Keratinocyte (primary cell): Measurements from ENCODE around the gene UBE2E1. TPM values are rescaled to one million over a fixed set of nuclear protein-coding genes. Genes with fewer than 3 reads are reported as not detected.

Source experiments
- DNase-seq: peaks from one replicate; pipeline ENCODE4 v3.0.0-alpha.2; 2011; ENCODE audit warnings: low read depth, missing footprints, low spot score
- FAIRE-seq: peaks from 2 replicates; lab custom pipeline; 2011; peaks lifted over from hg19 to GRCh38; lab: Jason Lieb, UNC
- H2AFZ ChIP-seq: 2 replicates; pipeline ENCODE4 v1.6.0; 2012; ENCODE audit warnings: low read length, control low read depth, inconsistent platforms; ENCODE audit not compliant: control insufficient read depth
- H3K27ac ChIP-seq: 2 replicates; pipeline ENCODE4 v1.5.1; 2011; ENCODE audit warnings: low read length; ENCODE audit not compliant: control insufficient read depth, insufficient read depth
- H3K27me3 ChIP-seq: 3 replicates; pipeline ENCODE4 v1.6.0; 2011; ENCODE audit warnings: low read length; ENCODE audit not compliant: control insufficient read depth, insufficient read depth; ENCODE audit errors: extremely low read depth
- H3K36me3 ChIP-seq, 2 experiments: 2 replicates in 1 of 2; 3 replicates in 1 of 2; pipeline ENCODE4 v1.5.1; 2011; ENCODE audit warnings: low read length in 2 of 2, mild to moderate bottlenecking in 1 of 2; ENCODE audit not compliant: control insufficient read depth in 2 of 2, insufficient read depth in 2 of 2; ENCODE audit errors: extremely low read depth in 1 of 2
- H3K4me1 ChIP-seq: 3 replicates; pipeline ENCODE4 v1.5.1; 2011; ENCODE audit warnings: low read length; ENCODE audit not compliant: control insufficient read depth, insufficient read depth; ENCODE audit errors: extremely low read depth
- H3K4me2 ChIP-seq: 3 replicates; pipeline ENCODE4 v1.6.0; 2011; ENCODE audit warnings: low read depth, low read length; ENCODE audit not compliant: control insufficient read depth, insufficient read depth; ENCODE audit errors: extremely low read depth
- H3K4me3 ChIP-seq, 3 experiments: fragments of 200-600 bp in 1 of 3; sonication (generic) in 1 of 3; 2 replicates in 2 of 3; 3 replicates in 1 of 3; pipeline ENCODE4 v1.5.1; 2011 to 2016; ENCODE audit warnings: low read length in 3 of 3, mild to moderate bottlenecking in 3 of 3, control low read depth in 2 of 3, inconsistent platforms in 1 of 3, low read depth in 1 of 3, mixed read lengths in 1 of 3, mixed run types in 1 of 3, moderate library complexity in 1 of 3; ENCODE audit not compliant: control insufficient read depth in 2 of 3, insufficient read depth in 2 of 3; ENCODE audit errors: extremely low read depth in 1 of 3
- H3K79me2 ChIP-seq: 2 replicates; pipeline ENCODE4 v1.6.0; 2012; ENCODE audit warnings: low read length; ENCODE audit not compliant: control insufficient read depth, insufficient read depth
- H3K9ac ChIP-seq: 3 replicates; pipeline ENCODE4 v1.6.0; 2011; ENCODE audit warnings: low read length; ENCODE audit not compliant: control insufficient read depth, insufficient read depth; ENCODE audit errors: extremely low read depth
- H3K9me1 ChIP-seq: 3 replicates; pipeline ENCODE4 v1.6.0; 2011; ENCODE audit warnings: low read length; ENCODE audit not compliant: control insufficient read depth, insufficient read depth; ENCODE audit errors: extremely low read depth
- H3K9me3 ChIP-seq: 2 replicates; pipeline ENCODE4 v1.5.1; 2012; ENCODE audit warnings: low read depth, low read length; ENCODE audit not compliant: control insufficient read depth
- H4K20me1 ChIP-seq: 3 replicates; pipeline ENCODE4 v1.6.0; 2011; ENCODE audit warnings: low read length; ENCODE audit not compliant: control insufficient read depth, insufficient read depth; ENCODE audit errors: extremely low read depth
- CTCF ChIP-seq, 3 experiments: IDR thresholded peaks in 1 of 3; conservative IDR thresholded peaks in 1 of 3; optimal IDR thresholded peaks in 1 of 3; 2 replicates in 2 of 3; 3 replicates in 1 of 3; pipeline versions ENCODE3 to v1.5.1; 2011; ENCODE audit warnings: low read length in 3 of 3, mild to moderate bottlenecking in 3 of 3, moderate library complexity in 2 of 3, control low read depth in 1 of 3, inconsistent platforms in 1 of 3; ENCODE audit not compliant: insufficient read depth in 2 of 3; ENCODE audit errors: extremely low read depth in 1 of 3
- EZH2 ChIP-seq: IDR thresholded peaks from one replicate; pipeline ENCODE4 v1.6.1; 2012; ENCODE audit warnings: inconsistent platforms, mild to moderate bottlenecking, low read length, moderate library complexity
- dilution Hi-C: fragments of 300-500 bp; cut with MboI; formaldehyde crosslinking; loops from one replicate; pipeline ENCODE4 v1.7.0; 2020; ENCODE audit warnings: low sequenced_read_pairs; ENCODE audit not compliant: extremely low pct_ligation_motif_present
- polyA plus RNA-seq, 5 experiments: library from polyadenylated mRNA; depleted of rRNA in 3 of 5; stranded (reverse) in 3 of 5; stranded (forward) in 1 of 5; unstranded in 1 of 5; fragments of >200 nt; gene quantifications; 1 replicate in 1 of 5; 2 replicates in 3 of 5; 3 replicates in 1 of 5; pipeline versions ENCODE4 v1.2.1 to v1.2.3, GENCODE V29; 2011 to 2012; ENCODE audit warnings: missing spikeins in 2 of 5, low read depth in 1 of 5, low replicate concordance in 1 of 5

Gene UBE2E1
- polyA plus RNA-seq, 1 donor (not counting 4 experiments of a cell fraction or from before 2014, with no cell fraction given), result 205 TPM

GRCh38 chr3:23834082-23834870, 28.5 kb downstream of the UBE2E1 start:
- Histone ChIP-seq H2AFZ (no peak overlapping the region), H3K27ac (no peak overlapping the region), H3K9me1 (no peaks in the 10 kb centered on the region), H3K9me3 (no peaks in the 10 kb centered on the region), H4K20me1 (peaks cover 2% of the 10 kb centered on the region), H3K36me3 (peaks cover 0 to 4% of the 10 kb centered on the region in 2 experiments), H3K79me2 (peaks cover 58% of the 10 kb centered on the region), H3K4me2 (no peak overlapping the region), H3K4me3 (no peak overlapping the region), H3K27me3 (no peaks in the 10 kb centered on the region), H3K9ac (no peak overlapping the region), H3K4me1 (peaks cover 15% of the 10 kb centered on the region)
- dilution Hi-C loops, result no loop called here
- no peak for TF ChIP-seq EZH2
- TF ChIP-seq CTCF (optimal IDR thresholded peaks at IDR 0.05 in 1 of 3, IDR thresholded peaks at IDR 0.05 in 1 of 3, conservative IDR thresholded peaks at IDR 0.05 in 1 of 3; ENCODE audit: extremely low read depth in 1 of 3, insufficient read depth in 2 of 3, low read length in 3 of 3), result peak in 1 of 3 experiments; percentile 15
- FAIRE-seq (no peak), DNase-seq (no peak)

- no peak overlapping the region for H3K4me3 ChIP-seq
- H2AFZ ChIP-seq, result no peak overlapping the region
- no peaks in the 10 kb centered on the region for H3K9me3 ChIP-seq
- H3K36me3 ChIP-seq, result peaks cover 0 to 4% of the 10 kb centered on the region in 2 experiments
- H3K4me1 ChIP-seq, result peaks cover 15% of the 10 kb centered on the region
- TF ChIP-seq EZH2 (no peak), CTCF (optimal IDR thresholded peaks at IDR 0.05 in 1 of 3, IDR thresholded peaks at IDR 0.05 in 1 of 3, conservative IDR thresholded peaks at IDR 0.05 in 1 of 3; ENCODE audit: extremely low read depth in 1 of 3, insufficient read depth in 2 of 3, low read length in 3 of 3) (no peak)
- H3K9me1 ChIP-seq, result no peaks in the 10 kb centered on the region
- dilution Hi-C loops, result no loop called here
- DNase-seq, result no peak
- H3K27me3 ChIP-seq, result no peaks in the 10 kb centered on the region
- no peak overlapping the region for H3K4me2 ChIP-seq
- H3K79me2 ChIP-seq, result peaks cover 54% of the 10 kb centered on the region
- FAIRE-seq, result no peak
- H3K9ac ChIP-seq, result no peak overlapping the region
- H4K20me1 ChIP-seq, result peaks cover 2% of the 10 kb centered on the region
- H3K27ac ChIP-seq, result no peak overlapping the region
These were observed 29.3 kb downstream of the UBE2E1 start for GRCh38 chr3:23835087-23835486.
